ENCODE measurements around the gene CDKAL1. TPM values are rescaled to one million over a fixed set of nuclear protein-coding genes. Genes with fewer than 3 reads are reported as not detected.

The CDKAL1 gene
- total RNA-seq, 1 donor from 2014 or later, result 9.6 TPM

GRCh38 chr6:20791944-20792343, 257.7 kb downstream of the CDKAL1 start:
- no peaks in the 10 kb centered on the region for H3K9me3 Mint-ChIP-seq (ENCODE audit: low read depth)
- peaks cover 2% of the 10 kb centered on the region for H3K36me3 Mint-ChIP-seq (ENCODE audit: low read depth)
- no peak overlapping the region for H3K27ac Mint-ChIP-seq (ENCODE audit: unreplicated experiment)
- H3K27me3 Mint-ChIP-seq (ENCODE audit: low read depth), result no peaks in the 10 kb centered on the region
- DNase-seq (ENCODE audit: low spot score), result no peak
- H3K4me3 Mint-ChIP-seq (ENCODE audit: unreplicated experiment), result no peak overlapping the region
- TF ChIP-seq CTCF (IDR thresholded peaks at IDR 0.05), result no peak
- peaks cover 11% of the 10 kb centered on the region for H3K4me1 Mint-ChIP-seq (ENCODE audit: low read depth)

- H3K4me1 Mint-ChIP-seq (ENCODE audit: low read depth), result peaks cover 11% of the 10 kb centered on the region
- no peak for DNase-seq (ENCODE audit: low spot score)
- peaks cover 2% of the 10 kb centered on the region for H3K36me3 Mint-ChIP-seq (ENCODE audit: low read depth)
- no peak overlapping the region for H3K4me3 Mint-ChIP-seq (ENCODE audit: unreplicated experiment)
- TF ChIP-seq CTCF (IDR thresholded peaks at IDR 0.05), result no peak
- no peaks in the 10 kb centered on the region for H3K27me3 Mint-ChIP-seq (ENCODE audit: low read depth)
- H3K9me3 Mint-ChIP-seq (ENCODE audit: low read depth), result no peaks in the 10 kb centered on the region
- H3K27ac Mint-ChIP-seq (ENCODE audit: unreplicated experiment), result no peak overlapping the region
Observed at GRCh38 chr6:20793174-20793573, 258.9 kb downstream of the CDKAL1 start.

- TF ChIP-seq CTCF (IDR thresholded peaks at IDR 0.05), result no peak
- no peaks in the 10 kb centered on the region for H3K9me3 Mint-ChIP-seq (ENCODE audit: low read depth)
- H3K27ac Mint-ChIP-seq (ENCODE audit: unreplicated experiment), result no peak overlapping the region
- DNase-seq (ENCODE audit: low spot score), result no peak
- no peaks in the 10 kb centered on the region for H3K27me3 Mint-ChIP-seq (ENCODE audit: low read depth)
- no peak overlapping the region for H3K4me3 Mint-ChIP-seq (ENCODE audit: unreplicated experiment)
- H3K36me3 Mint-ChIP-seq (ENCODE audit: low read depth), result no peaks in the 10 kb centered on the region
- H3K4me1 Mint-ChIP-seq (ENCODE audit: low read depth), result peaks cover 3% of the 10 kb centered on the region
Observed at GRCh38 chr6:20797597-20797996, 263.3 kb downstream of the CDKAL1 start.

- Mint-ChIP-seq H3K36me3 (ENCODE audit: low read depth) (no peaks in the 10 kb centered on the region), H3K27me3 (ENCODE audit: low read depth) (no peaks in the 10 kb centered on the region), H3K27ac (ENCODE audit: unreplicated experiment) (no peak overlapping the region), H3K9me3 (ENCODE audit: low read depth) (no peaks in the 10 kb centered on the region), H3K4me1 (ENCODE audit: low read depth) (peaks cover 16% of the 10 kb centered on the region), H3K4me3 (ENCODE audit: unreplicated experiment) (no peak overlapping the region)
- DNase-seq (ENCODE audit: low spot score), result no peak
- no peak for TF ChIP-seq CTCF (IDR thresholded peaks at IDR 0.05)
Observed at GRCh38 chr6:20800229-20800628, 266.0 kb downstream of the CDKAL1 start.

GRCh38 chr6:20800653-20801052, 266.4 kb downstream of the CDKAL1 start:
- H3K36me3 Mint-ChIP-seq (ENCODE audit: low read depth), result peaks cover 2% of the 10 kb centered on the region
- no peak overlapping the region for H3K27ac Mint-ChIP-seq (ENCODE audit: unreplicated experiment)
- H3K4me1 Mint-ChIP-seq (ENCODE audit: low read depth), result peaks cover 16% of the 10 kb centered on the region

More at GRCh38 chr6:20800653-20801052, 266.4 kb downstream of the CDKAL1 start:
- TF ChIP-seq CTCF (IDR thresholded peaks at IDR 0.05), result no peak
- Mint-ChIP-seq H3K4me3 (ENCODE audit: unreplicated experiment) (no peak overlapping the region), H3K27me3 (ENCODE audit: low read depth) (no peaks in the 10 kb centered on the region), H3K9me3 (ENCODE audit: low read depth) (peaks cover 1% of the 10 kb centered on the region)
- DNase-seq (ENCODE audit: low spot score), result no peak
